ENCODE measurements around the gene PBRM1. TPM values are rescaled to one million over a fixed set of nuclear protein-coding genes. Genes with fewer than 3 reads are reported as not detected.

PBRM1 gene
- total RNA-seq, 6 experiments from 2014 or later = 17.1 to 36.4 (median 27.2) TPM

GRCh38 chr3:52563984-52564383 lies 121.7 kb downstream of the PBRM1 start:
- Histone ChIP-seq H3K27me3 (no peaks in the 10 kb centered on the region), H3K4me1 (no peaks in the 10 kb centered on the region), H3K27ac (no peak overlapping the region), H3K9me3 (no peaks in the 10 kb centered on the region), H3K4me3 (no peak overlapping the region), H3K36me3 (peaks cover 8 to 51% (median 28%) of the 10 kb centered on the region in 4 donors)
- TF ChIP-seq, protein P1, sequence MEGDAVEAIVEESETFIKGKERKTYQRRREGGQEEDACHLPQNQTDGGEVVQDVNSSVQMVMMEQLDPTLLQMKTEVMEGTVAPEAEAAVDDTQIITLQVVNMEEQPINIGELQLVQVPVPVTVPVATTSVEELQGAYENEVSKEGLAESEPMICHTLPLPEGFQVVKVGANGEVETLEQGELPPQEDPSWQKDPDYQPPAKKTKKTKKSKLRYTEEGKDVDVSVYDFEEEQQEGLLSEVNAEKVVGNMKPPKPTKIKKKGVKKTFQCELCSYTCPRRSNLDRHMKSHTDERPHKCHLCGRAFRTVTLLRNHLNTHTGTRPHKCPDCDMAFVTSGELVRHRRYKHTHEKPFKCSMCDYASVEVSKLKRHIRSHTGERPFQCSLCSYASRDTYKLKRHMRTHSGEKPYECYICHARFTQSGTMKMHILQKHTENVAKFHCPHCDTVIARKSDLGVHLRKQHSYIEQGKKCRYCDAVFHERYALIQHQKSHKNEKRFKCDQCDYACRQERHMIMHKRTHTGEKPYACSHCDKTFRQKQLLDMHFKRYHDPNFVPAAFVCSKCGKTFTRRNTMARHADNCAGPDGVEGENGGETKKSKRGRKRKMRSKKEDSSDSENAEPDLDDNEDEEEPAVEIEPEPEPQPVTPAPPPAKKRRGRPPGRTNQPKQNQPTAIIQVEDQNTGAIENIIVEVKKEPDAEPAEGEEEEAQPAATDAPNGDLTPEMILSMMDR (IDR thresholded peaks at IDR 0.05) = no peak
- intact Hi-C loops (cut with DNase I) = no loop called here
- ATAC-seq = no peak
- 86% methylated on average over 2 of the region's 2 CpGs for WGBS (ENCODE audit: insufficient coverage, low coverage, low lambda C conversion rate, missing lambda C conversion rate)
- no peak for DNase-seq

GRCh38 chr3:52561028-52561747 lies 124.5 kb downstream of the PBRM1 start:
- H3K4me1 ChIP-seq = no peaks in the 10 kb centered on the region
- TF ChIP-seq, protein P1 (IDR thresholded peaks at IDR 0.05) = no peak
- no peak for TF ChIP-seq POLR2A (IDR thresholded peaks at IDR 0.05)
- H3K9me3 ChIP-seq = no peaks in the 10 kb centered on the region
- peaks cover 8 to 69% (median 35%) of the 10 kb centered on the region in 4 donors for H3K36me3 ChIP-seq
- H3K27ac ChIP-seq = no peak overlapping the region
- H3K4me3 ChIP-seq = no peak overlapping the region
- intact Hi-C loops (cut with DNase I) = no loop called here
- no peaks in the 10 kb centered on the region for H3K27me3 ChIP-seq
- no peak for DNase-seq
- 83% methylated on average over 4 of the region's 4 CpGs for WGBS (ENCODE audit: insufficient coverage, low coverage, low lambda C conversion rate, missing lambda C conversion rate)
- no peak for ATAC-seq

DNA sequence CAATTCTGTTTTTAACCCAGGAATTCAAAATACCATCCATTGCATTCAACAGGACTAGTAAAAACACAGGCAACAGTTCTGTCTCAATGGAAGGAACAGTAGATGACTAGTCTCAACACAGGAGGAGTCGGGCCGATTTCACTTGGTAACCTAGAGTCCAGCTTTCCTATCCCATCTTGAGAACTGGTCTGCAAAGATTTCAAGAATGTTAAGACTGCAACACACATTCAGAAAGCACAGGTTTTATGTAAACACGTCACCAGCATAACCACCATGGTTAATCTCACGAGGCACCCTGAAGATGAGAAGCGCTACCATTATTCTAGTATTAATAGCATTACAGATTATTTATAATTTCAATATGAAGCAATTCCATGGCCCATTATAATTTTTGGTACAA lies 127.3 kb downstream of the PBRM1 start:
- DNase-seq (no peak), ATAC-seq (no peak)
- H3K27ac ChIP-seq = no peak overlapping the region
- H3K9me3 ChIP-seq = no peaks in the 10 kb centered on the region
- TF ChIP-seq, protein P1 (IDR thresholded peaks at IDR 0.05) = no peak
- TF ChIP-seq POLR2A (IDR thresholded peaks at IDR 0.05) = no peak
- no peak overlapping the region for H3K4me3 ChIP-seq
- intact Hi-C loops (cut with DNase I) = no loop called here
- no peaks in the 10 kb centered on the region for H3K4me1 ChIP-seq
- no peaks in the 10 kb centered on the region for H3K27me3 ChIP-seq
- H3K36me3 ChIP-seq = peaks cover 6 to 78% (median 36%) of the 10 kb centered on the region in 4 donors
- WGBS (ENCODE audit: insufficient coverage, low coverage, low lambda C conversion rate, missing lambda C conversion rate) = 98% methylated on average over 5 of the region's 5 CpGs

GRCh38 chr3:52557011-52557960 lies 128.4 kb downstream of the PBRM1 start:
- H3K9me3 ChIP-seq = no peaks in the 10 kb centered on the region
- 75% methylated on average over 9 of the region's 9 CpGs for WGBS (ENCODE audit: insufficient coverage, low coverage, low lambda C conversion rate, missing lambda C conversion rate)
- H3K36me3 ChIP-seq = peaks cover 0 to 66% (median 35%) of the 10 kb centered on the region in 4 donors
- H3K27me3 ChIP-seq = no peaks in the 10 kb centered on the region
- no peak for DNase-seq
- no peak for ATAC-seq
- no peak overlapping the region for H3K4me3 ChIP-seq
- no peaks in the 10 kb centered on the region for H3K4me1 ChIP-seq
- no peak for TF ChIP-seq POLR2A (IDR thresholded peaks at IDR 0.05)
- TF ChIP-seq, protein P1 (IDR thresholded peaks at IDR 0.05) = no peak
- intact Hi-C loops (cut with DNase I) = no loop called here
- no peak overlapping the region for H3K27ac ChIP-seq
